ENCODE measurements around the gene INF2.

Gene INF2

GRCh38 chr14:104686624-104687517 is 2.5 kb upstream of the INF2 start:
- no peak overlapping the region for H3K4me3 ChIP-seq (ENCODE audit: low read depth in 1 of 2, low read length in 2 of 2)
- H3K4me1 ChIP-seq (ENCODE audit: insufficient read depth, low read length) = peaks cover 43% of the 10 kb centered on the region
- no peaks in the 10 kb centered on the region for H3K27me3 ChIP-seq (ENCODE audit: control insufficient read depth in 1 of 2, insufficient read depth in 2 of 2, low read length in 2 of 2)
- H3K27ac ChIP-seq (ENCODE audit: low read depth, low read length) = no peak overlapping the region
- no peak overlapping the region for H3K9ac ChIP-seq (ENCODE audit: low read length)
- no peaks in the 10 kb centered on the region for H3K36me3 ChIP-seq (ENCODE audit: insufficient read depth, low read length)
- no peaks in the 10 kb centered on the region for H3K9me3 ChIP-seq (ENCODE audit: low read length)

GRCh38 chr14:104687601-104688504 is 1.6 kb upstream of the INF2 start:
- Histone ChIP-seq H3K27ac (ENCODE audit: low read depth, low read length) (peak overlapping the region; percentile 66), H3K9ac (ENCODE audit: low read length) (no peak overlapping the region), H3K9me3 (ENCODE audit: low read length) (no peaks in the 10 kb centered on the region), H3K4me1 (ENCODE audit: insufficient read depth, low read length) (peaks cover 35% of the 10 kb centered on the region), H3K27me3 (ENCODE audit: control insufficient read depth in 1 of 2, insufficient read depth in 2 of 2, low read length in 2 of 2) (no peaks in the 10 kb centered on the region), H3K4me3 (ENCODE audit: low read depth in 1 of 2, low read length in 2 of 2) (no peak overlapping the region), H3K36me3 (ENCODE audit: insufficient read depth, low read length) (no peaks in the 10 kb centered on the region)

- Histone ChIP-seq H3K9me3 (ENCODE audit: low read length) (no peaks in the 10 kb centered on the region), H3K4me3 (ENCODE audit: low read depth in 1 of 2, low read length in 2 of 2) (peak overlapping the region; percentile 16 to 45), H3K27ac (ENCODE audit: low read depth, low read length) (peak overlapping the region; percentile 66), H3K36me3 (ENCODE audit: insufficient read depth, low read length) (no peaks in the 10 kb centered on the region), H3K9ac (ENCODE audit: low read length) (no peak overlapping the region), H3K27me3 (ENCODE audit: control insufficient read depth in 1 of 2, insufficient read depth in 2 of 2, low read length in 2 of 2) (no peaks in the 10 kb centered on the region), H3K4me1 (ENCODE audit: insufficient read depth, low read length) (peaks cover 35% of the 10 kb centered on the region)
Observed at GRCh38 chr14:104688505-104689108, 811 bp upstream of the INF2 start.

GRCh38 chr14:104689881-104690711 is 678 bp downstream of the INF2 start:
- Histone ChIP-seq H3K27ac (ENCODE audit: low read depth, low read length) (peak overlapping the region; percentile 47), H3K36me3 (ENCODE audit: insufficient read depth, low read length) (no peaks in the 10 kb centered on the region), H3K9ac (ENCODE audit: low read length) (peak overlapping the region; percentile 76), H3K27me3 (ENCODE audit: control insufficient read depth in 1 of 2, insufficient read depth in 2 of 2, low read length in 2 of 2) (no peaks in the 10 kb centered on the region), H3K4me1 (ENCODE audit: insufficient read depth, low read length) (peaks cover 41% of the 10 kb centered on the region), H3K9me3 (ENCODE audit: low read length) (no peaks in the 10 kb centered on the region), H3K4me3 (ENCODE audit: low read depth in 1 of 2, low read length in 2 of 2) (peak overlapping the region; percentile 81 to 85)

- Histone ChIP-seq H3K9me3 (ENCODE audit: low read length) (no peaks in the 10 kb centered on the region), H3K27ac (ENCODE audit: low read depth, low read length) (no peak overlapping the region), H3K9ac (ENCODE audit: low read length) (no peak overlapping the region), H3K27me3 (ENCODE audit: control insufficient read depth in 1 of 2, insufficient read depth in 2 of 2, low read length in 2 of 2) (no peaks in the 10 kb centered on the region), H3K4me1 (ENCODE audit: insufficient read depth, low read length) (peaks cover 44% of the 10 kb centered on the region), H3K4me3 (ENCODE audit: low read depth in 1 of 2, low read length in 2 of 2) (peak overlapping the region in 1 of 2 donors; percentile 85), H3K36me3 (ENCODE audit: insufficient read depth, low read length) (no peaks in the 10 kb centered on the region)
Observed at GRCh38 chr14:104690861-104691455, 1.5 kb downstream of the INF2 start.

- Histone ChIP-seq H3K9me3 (ENCODE audit: low read length) (no peaks in the 10 kb centered on the region), H3K4me3 (ENCODE audit: low read depth in 1 of 2, low read length in 2 of 2) (peak overlapping the region in 1 of 2 donors; percentile 85), H3K4me1 (ENCODE audit: insufficient read depth, low read length) (peaks cover 50% of the 10 kb centered on the region), H3K27ac (ENCODE audit: low read depth, low read length) (no peak overlapping the region), H3K9ac (ENCODE audit: low read length) (no peak overlapping the region), H3K27me3 (ENCODE audit: control insufficient read depth in 1 of 2, insufficient read depth in 2 of 2, low read length in 2 of 2) (no peaks in the 10 kb centered on the region), H3K36me3 (ENCODE audit: insufficient read depth, low read length) (no peaks in the 10 kb centered on the region)
Observed at GRCh38 chr14:104691546-104692260, 2.3 kb downstream of the INF2 start.

GRCh38 chr14:104692261-104692938 is 3.0 kb downstream of the INF2 start:
- Histone ChIP-seq H3K9me3 (ENCODE audit: low read length) (no peaks in the 10 kb centered on the region), H3K27me3 (ENCODE audit: control insufficient read depth in 1 of 2, insufficient read depth in 2 of 2, low read length in 2 of 2) (no peaks in the 10 kb centered on the region), H3K27ac (ENCODE audit: low read depth, low read length) (no peak overlapping the region), H3K36me3 (ENCODE audit: insufficient read depth, low read length) (no peaks in the 10 kb centered on the region), H3K4me1 (ENCODE audit: insufficient read depth, low read length) (peaks cover 54% of the 10 kb centered on the region), H3K4me3 (ENCODE audit: low read depth in 1 of 2, low read length in 2 of 2) (no peak overlapping the region), H3K9ac (ENCODE audit: low read length) (no peak overlapping the region)

- H3K27me3 ChIP-seq (ENCODE audit: control insufficient read depth in 1 of 2, insufficient read depth in 2 of 2, low read length in 2 of 2) = no peaks in the 10 kb centered on the region
- no peak overlapping the region for H3K9ac ChIP-seq (ENCODE audit: low read length)
- no peak overlapping the region for H3K27ac ChIP-seq (ENCODE audit: low read depth, low read length)
- H3K4me1 ChIP-seq (ENCODE audit: insufficient read depth, low read length) = peaks cover 55% of the 10 kb centered on the region
- H3K9me3 ChIP-seq (ENCODE audit: low read length) = no peaks in the 10 kb centered on the region
- no peaks in the 10 kb centered on the region for H3K36me3 ChIP-seq (ENCODE audit: insufficient read depth, low read length)
- no peak overlapping the region for H3K4me3 ChIP-seq (ENCODE audit: low read depth in 1 of 2, low read length in 2 of 2)
Observed at GRCh38 chr14:104692939-104693315, 3.5 kb downstream of the INF2 start.

- Histone ChIP-seq H3K9ac (ENCODE audit: low read length) (no peak overlapping the region), H3K27me3 (ENCODE audit: control insufficient read depth in 1 of 2, insufficient read depth in 2 of 2, low read length in 2 of 2) (no peaks in the 10 kb centered on the region), H3K4me1 (ENCODE audit: insufficient read depth, low read length) (peaks cover 55% of the 10 kb centered on the region), H3K36me3 (ENCODE audit: insufficient read depth, low read length) (no peaks in the 10 kb centered on the region), H3K4me3 (ENCODE audit: low read depth in 1 of 2, low read length in 2 of 2) (no peak overlapping the region), H3K27ac (ENCODE audit: low read depth, low read length) (no peak overlapping the region), H3K9me3 (ENCODE audit: low read length) (no peaks in the 10 kb centered on the region)
Observed at GRCh38 chr14:104693482-104694431, 4.3 kb downstream of the INF2 start.

All from muscle layer of colon (tissue), 2 donors.